H1 (cell line): Measurements from ENCODE around the gene SMAD1. TPM values are rescaled to one million over a fixed set of nuclear protein-coding genes. Genes with fewer than 3 reads are reported as not detected.

Experiments
- ATF2 ChIP-seq: IDR thresholded peaks from 2 replicates; pipeline ENCODE4 v1.6.1; 2012; ENCODE audit warnings: low read length, inconsistent platforms
- CBX8 ChIP-seq: fragments of 300-800, 300-1000 bp; sonication (generic); IDR thresholded peaks from 2 replicates; pipeline ENCODE4 v1.7.1; 2016; ENCODE audit warnings: low read depth, low read length, borderline replicate concordance
- NANOG ChIP-seq: IDR thresholded peaks from 2 replicates; pipeline ENCODE4 v1.6.1; 2011; ENCODE audit warnings: low read length, low read depth, mild to moderate bottlenecking, inconsistent platforms; ENCODE audit not compliant: insufficient read depth, poor library complexity, severe bottlenecking
- RBBP5 ChIP-seq: IDR thresholded peaks from 2 replicates; pipeline ENCODE4 v1.7.1; 2012; ENCODE audit warnings: low read depth, mild to moderate bottlenecking, inconsistent platforms, low read length, moderate library complexity, borderline replicate concordance
- polyA plus RNA-seq, 7 experiments: library from polyadenylated mRNA; depleted of rRNA in 3 of 7; stranded (reverse) in 5 of 7; unstranded in 2 of 7; fragments of >200 nt in 5 of 7; fragments of 200-250 nt in 2 of 7; gene quantifications; 1 replicate in 5 of 7; 2 replicates in 1 of 7; 4 replicates in 1 of 7; pipeline versions ENCODE4 v1.2.1 to v1.2.3, GENCODE V29; 2011 to 2013; ENCODE audit warnings: missing spikeins in 2 of 7, mixed read lengths in 2 of 7
- total RNA-seq: library from RNA; stranded (reverse); fragmentation: NEBNext Ultra II Directional; extraction: Animal tissue kit (Norgen Biotek cat#: 25700); gene quantifications from 2 replicates; pipeline ENCODE4 v1.2.1, GENCODE V29; 2021

The SMAD1 gene
- total and polyA plus RNA-seq, 2 of the 8 experiments (the other 6 are each of a cell fraction or from before 2014, with no cell fraction given): 22.6 to 25.3 TPM

- TF ChIP-seq ATF2: no peak
- TF ChIP-seq RBBP5: no peak
- no peak for TF ChIP-seq CBX8
- no peak for TF ChIP-seq NANOG
Observed at GRCh38 chr4:145492376-145492775, 10.7 kb downstream of the SMAD1 start (continued).
